ENCODE measurements around the gene CCDC15. TPM values are rescaled to one million over a fixed set of nuclear protein-coding genes. Genes with fewer than 3 reads are reported as not detected.

Gene CCDC15
- total and polyA plus RNA-seq, 2 donors (not counting 1 experiment from before 2014, with no cell fraction given) = 1.2 to 2.3 TPM

DNA sequence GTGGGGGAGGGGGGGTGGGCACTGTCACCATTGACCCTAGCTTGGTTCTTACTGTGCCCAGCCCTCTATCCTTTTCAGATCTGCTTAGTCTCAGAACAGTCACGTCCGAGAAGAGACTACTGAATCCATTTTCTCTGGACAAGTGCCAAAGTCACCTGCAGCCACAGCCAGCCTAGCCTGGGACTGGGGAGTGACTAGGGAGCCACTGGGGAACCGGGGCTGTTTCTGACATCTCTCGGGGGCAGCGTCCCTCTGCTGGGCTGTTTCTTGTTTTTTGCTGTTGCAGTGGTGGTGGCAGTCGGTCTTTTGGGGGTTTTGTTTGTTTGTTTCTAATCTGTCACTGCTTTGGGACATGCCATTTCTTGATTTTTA is 117.8 kb downstream of the CCDC15 start:
- Histone ChIP-seq H3K9ac (ENCODE audit: insufficient read depth, low read length) (no peak overlapping the region), H3K4me2 (ENCODE audit: extremely low read depth, insufficient read depth, low read length) (no peak overlapping the region), H2AFZ (ENCODE audit: low read length) (no peak overlapping the region), H3K4me1 (ENCODE audit: control insufficient read depth, extremely low read depth, insufficient read depth, low read length) (peaks cover 12% of the 10 kb centered on the region), H3K9me3 (ENCODE audit: control insufficient read depth, insufficient read depth, low read depth, low read length) (no peaks in the 10 kb centered on the region), H3K36me3 (ENCODE audit: control insufficient read depth, insufficient read depth, low read length) (no peaks in the 10 kb centered on the region), H3K4me3 (replicated peaks in 1 of 4; ENCODE audit: control extremely low read depth in 1 of 4, insufficient read depth in 1 of 4, low read depth in 3 of 4, low read length in 4 of 4) (no peak overlapping the region), H3K27me3 (ENCODE audit: control insufficient read depth, insufficient read depth, low read length) (no peaks in the 10 kb centered on the region), H3K27ac (ENCODE audit: insufficient read depth, low read length) (no peak overlapping the region), H4K20me1 (ENCODE audit: control insufficient read depth, extremely low read depth, insufficient read depth, low read length) (no peaks in the 10 kb centered on the region), H3K79me2 (ENCODE audit: control insufficient read depth, insufficient read depth, low read length) (no peaks in the 10 kb centered on the region)
- TF ChIP-seq, protein P1, sequence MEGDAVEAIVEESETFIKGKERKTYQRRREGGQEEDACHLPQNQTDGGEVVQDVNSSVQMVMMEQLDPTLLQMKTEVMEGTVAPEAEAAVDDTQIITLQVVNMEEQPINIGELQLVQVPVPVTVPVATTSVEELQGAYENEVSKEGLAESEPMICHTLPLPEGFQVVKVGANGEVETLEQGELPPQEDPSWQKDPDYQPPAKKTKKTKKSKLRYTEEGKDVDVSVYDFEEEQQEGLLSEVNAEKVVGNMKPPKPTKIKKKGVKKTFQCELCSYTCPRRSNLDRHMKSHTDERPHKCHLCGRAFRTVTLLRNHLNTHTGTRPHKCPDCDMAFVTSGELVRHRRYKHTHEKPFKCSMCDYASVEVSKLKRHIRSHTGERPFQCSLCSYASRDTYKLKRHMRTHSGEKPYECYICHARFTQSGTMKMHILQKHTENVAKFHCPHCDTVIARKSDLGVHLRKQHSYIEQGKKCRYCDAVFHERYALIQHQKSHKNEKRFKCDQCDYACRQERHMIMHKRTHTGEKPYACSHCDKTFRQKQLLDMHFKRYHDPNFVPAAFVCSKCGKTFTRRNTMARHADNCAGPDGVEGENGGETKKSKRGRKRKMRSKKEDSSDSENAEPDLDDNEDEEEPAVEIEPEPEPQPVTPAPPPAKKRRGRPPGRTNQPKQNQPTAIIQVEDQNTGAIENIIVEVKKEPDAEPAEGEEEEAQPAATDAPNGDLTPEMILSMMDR (conservative IDR thresholded peaks at IDR 0.05 in 1 of 2, IDR thresholded peaks at IDR 0.05 in 1 of 2; ENCODE audit: low read depth in 1 of 2, low read length in 2 of 2) = no peak
- no peak for TF ChIP-seq EZH2 (IDR thresholded peaks at IDR 0.05; ENCODE audit: low read length, missing control alignments)
- no peak for DNase-seq (ENCODE audit: low read depth in 2 of 2)

DNA sequence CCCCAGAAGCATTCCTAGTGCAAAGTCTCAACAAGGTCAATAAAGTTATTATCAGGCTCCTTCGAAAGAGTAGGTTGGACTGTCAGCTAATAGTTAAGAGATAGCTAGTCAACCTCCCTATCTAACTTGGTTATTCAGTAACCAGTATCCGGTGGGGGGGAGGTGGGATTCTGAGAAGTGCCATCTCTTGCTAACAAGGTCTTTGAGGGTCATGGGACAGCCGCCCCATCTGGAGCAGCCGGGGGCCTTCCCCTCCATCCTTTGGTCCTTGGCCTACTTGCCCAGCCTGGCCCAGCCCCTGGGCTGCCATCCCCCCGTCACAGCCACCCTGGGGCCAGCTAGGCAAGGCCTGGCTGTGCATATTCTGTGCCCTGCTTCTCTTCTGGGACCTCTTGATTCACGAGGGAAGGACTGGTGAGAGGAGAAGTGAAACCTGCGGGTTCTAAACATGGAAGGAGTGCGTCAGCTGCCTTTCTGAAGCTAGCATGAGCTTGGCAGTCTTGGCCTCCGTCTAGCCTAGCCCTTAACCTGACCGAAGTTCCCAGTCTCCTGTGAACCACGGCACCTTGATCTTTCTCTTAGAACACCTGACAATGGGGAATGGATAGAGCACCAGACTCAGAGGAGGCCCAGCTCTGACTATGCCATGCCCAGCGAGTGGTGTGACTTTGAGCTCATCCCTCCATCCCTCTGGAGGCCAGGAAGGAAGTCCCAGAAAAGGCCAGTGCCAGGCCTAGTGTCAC is 118.4 kb downstream of the CCDC15 start:
- H3K4me2 ChIP-seq (ENCODE audit: extremely low read depth, insufficient read depth, low read length) = no peak overlapping the region
- H3K9me3 ChIP-seq (ENCODE audit: control insufficient read depth, insufficient read depth, low read depth, low read length) = no peaks in the 10 kb centered on the region
- TF ChIP-seq, protein P1 (conservative IDR thresholded peaks at IDR 0.05 in 1 of 2, IDR thresholded peaks at IDR 0.05 in 1 of 2; ENCODE audit: low read depth in 1 of 2, low read length in 2 of 2) = no peak
- no peak for TF ChIP-seq EZH2 (IDR thresholded peaks at IDR 0.05; ENCODE audit: low read length, missing control alignments)
- H3K4me1 ChIP-seq (ENCODE audit: control insufficient read depth, extremely low read depth, insufficient read depth, low read length) = peaks cover 12% of the 10 kb centered on the region
- no peak for DNase-seq (ENCODE audit: low read depth in 2 of 2)
- no peaks in the 10 kb centered on the region for H3K79me2 ChIP-seq (ENCODE audit: control insufficient read depth, insufficient read depth, low read length)
- no peak overlapping the region for H3K4me3 ChIP-seq (replicated peaks in 1 of 4; ENCODE audit: control extremely low read depth in 1 of 4, insufficient read depth in 1 of 4, low read depth in 3 of 4, low read length in 4 of 4)
- H2AFZ ChIP-seq (ENCODE audit: low read length) = no peak overlapping the region
- H3K36me3 ChIP-seq (ENCODE audit: control insufficient read depth, insufficient read depth, low read length) = no peaks in the 10 kb centered on the region
- no peak overlapping the region for H3K27ac ChIP-seq (ENCODE audit: insufficient read depth, low read length)
- no peaks in the 10 kb centered on the region for H3K27me3 ChIP-seq (ENCODE audit: control insufficient read depth, insufficient read depth, low read length)
- no peaks in the 10 kb centered on the region for H4K20me1 ChIP-seq (ENCODE audit: control insufficient read depth, extremely low read depth, insufficient read depth, low read length)
- H3K9ac ChIP-seq (ENCODE audit: insufficient read depth, low read length) = no peak overlapping the region

DNA sequence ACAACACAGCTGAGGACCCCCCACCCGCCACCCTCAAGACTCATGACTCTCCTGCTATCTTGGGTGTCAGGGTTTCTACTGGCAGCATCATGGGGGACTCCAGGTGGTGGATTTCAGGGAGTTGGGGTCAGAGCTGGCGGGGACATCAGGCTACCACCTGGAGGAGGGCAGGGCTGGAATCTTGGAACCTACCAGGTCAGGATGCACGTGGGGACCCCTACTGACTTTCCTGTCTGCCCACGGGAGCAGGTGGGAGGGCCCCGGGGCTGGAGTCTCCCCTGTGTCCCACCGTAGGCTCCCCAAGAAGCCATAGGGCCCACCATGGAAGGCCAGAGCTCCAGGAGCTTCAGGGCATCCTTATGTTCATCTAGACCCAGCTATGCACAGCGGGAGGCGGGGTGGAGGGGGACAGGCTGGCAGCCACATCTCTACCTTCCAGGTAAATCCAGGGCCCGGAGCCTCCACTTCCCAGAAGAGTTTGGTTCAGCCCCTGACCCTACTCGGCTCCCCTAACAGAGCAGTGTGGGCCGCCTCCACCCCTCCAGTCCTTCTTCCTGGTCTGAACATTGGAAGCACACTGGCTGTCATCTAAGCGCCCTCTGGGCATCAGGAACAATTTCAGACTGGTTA is 119.1 kb downstream of the CCDC15 start:
- Histone ChIP-seq H3K27me3 (ENCODE audit: control insufficient read depth, insufficient read depth, low read length) (no peaks in the 10 kb centered on the region), H3K4me1 (ENCODE audit: control insufficient read depth, extremely low read depth, insufficient read depth, low read length) (peaks cover 12% of the 10 kb centered on the region), H3K79me2 (ENCODE audit: control insufficient read depth, insufficient read depth, low read length) (no peaks in the 10 kb centered on the region), H3K4me3 (replicated peaks in 1 of 4; ENCODE audit: control extremely low read depth in 1 of 4, insufficient read depth in 1 of 4, low read depth in 3 of 4, low read length in 4 of 4) (no peak overlapping the region), H2AFZ (ENCODE audit: low read length) (no peak overlapping the region), H3K4me2 (ENCODE audit: extremely low read depth, insufficient read depth, low read length) (no peak overlapping the region), H3K9ac (ENCODE audit: insufficient read depth, low read length) (no peak overlapping the region), H3K36me3 (ENCODE audit: control insufficient read depth, insufficient read depth, low read length) (no peaks in the 10 kb centered on the region), H3K9me3 (ENCODE audit: control insufficient read depth, insufficient read depth, low read depth, low read length) (no peaks in the 10 kb centered on the region), H4K20me1 (ENCODE audit: control insufficient read depth, extremely low read depth, insufficient read depth, low read length) (no peaks in the 10 kb centered on the region), H3K27ac (ENCODE audit: insufficient read depth, low read length) (no peak overlapping the region)
- TF ChIP-seq, protein P1 (conservative IDR thresholded peaks at IDR 0.05 in 1 of 2, IDR thresholded peaks at IDR 0.05 in 1 of 2; ENCODE audit: low read depth in 1 of 2, low read length in 2 of 2) = no peak
- no peak for TF ChIP-seq EZH2 (IDR thresholded peaks at IDR 0.05; ENCODE audit: low read length, missing control alignments)
- DNase-seq (ENCODE audit: low read depth in 2 of 2) = no peak
